ENCODE data around the gene RAB3GAP1. TPM values are rescaled to one million over a fixed set of nuclear protein-coding genes. Genes with fewer than 3 reads are reported as not detected.
A peak's percentile ranks its signal among the peaks of the same experiment; 100 is the strongest.

The RAB3GAP1 gene
- total RNA-seq = 41.3 TPM

DNA sequence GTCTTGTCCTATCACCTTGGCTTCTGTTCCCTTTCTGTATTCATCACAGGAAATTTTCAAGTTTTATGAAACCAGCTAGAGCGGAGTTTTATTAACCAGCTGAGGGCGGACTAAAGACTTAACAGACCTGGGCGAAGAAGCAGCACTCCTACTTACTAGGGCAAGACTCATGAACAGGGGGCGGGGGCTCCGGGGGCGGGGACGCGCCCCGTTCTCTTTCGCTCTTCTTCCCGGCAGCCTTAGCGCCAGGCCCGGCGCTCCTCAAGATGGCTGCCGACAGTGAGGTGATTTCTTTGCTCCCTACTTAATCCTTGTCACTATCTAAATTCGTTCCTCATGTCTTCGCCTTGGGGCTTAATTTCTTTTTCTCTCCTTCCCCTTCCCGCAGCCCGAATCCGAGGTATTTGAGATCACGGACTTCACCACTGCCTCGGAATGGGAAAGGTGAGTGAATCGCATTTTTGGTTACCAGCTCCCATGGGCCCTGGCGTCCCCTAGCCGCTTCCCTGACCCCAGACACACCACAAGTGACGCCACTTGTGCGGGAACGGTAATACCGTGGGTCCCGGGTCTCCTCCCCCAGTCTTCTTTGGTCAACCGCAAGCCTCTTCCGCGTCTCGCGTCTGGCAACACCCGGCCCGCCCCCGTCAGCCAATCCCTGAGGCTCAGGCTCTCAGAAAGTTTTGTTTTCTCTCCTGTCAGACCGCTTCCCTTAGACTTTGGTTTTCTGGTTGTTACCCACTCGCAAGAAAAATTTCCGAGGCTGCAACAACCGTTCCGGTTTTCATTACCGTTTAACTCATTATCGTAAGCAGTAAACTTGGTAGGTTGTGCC, at the start of gene RAB3GAP1:
Gene RAB3GAP1 (plus strand): TSS at position 251 of the 835 bp plus-strand sequence. CDS start 16 bp downstream, at position 267.

GRCh38 chr2:135047300-135047699, 4.8 kb upstream of the RAB3GAP1 start, which contains the start of gene MAP3K19:
TSS of gene MAP3K19 (minus strand) at chr2:135047447. CDS start at chr2:135024647, 22,800 bp downstream.

Small RNA genes lying within 50 kb of the gene (small RNA-seq; reads per million reads assigned to genes)
- 0.30 reads per million, percentile 31 among the genes with 10 or more reads in this experiment for gene SNORA40B (ENCODE audit: low replicate concordance)

Other genes with a start within 250 kb of the RAB3GAP1 start
- 18.2 TPM for gene ACMSD, start 213.7 kb upstream of the RAB3GAP1 start, total RNA-seq
- 73.2 TPM for gene CCNT2, start 133.5 kb upstream of the RAB3GAP1 start, total RNA-seq
- 0.12 TPM for gene MAP3K19, start 4.8 kb upstream of the RAB3GAP1 start, total RNA-seq

Data from metanephros (tissue), 2 donors.